GM21367 (cell line): Measurements from ENCODE around the gene NUP50.
"Not testable (repeated sequence)": the region's sequence is repeated elsewhere in the genome, so short reads cannot be mapped to it uniquely, and the experiment has no call there.

Experiments
- ATAC-seq: cut with Tn5 transposase; IDR thresholded peaks from one replicate; pipeline ENCODE4 v1.9.1; 2021; ENCODE audit not compliant: unreplicated experiment

NUP50 gene

DNA sequence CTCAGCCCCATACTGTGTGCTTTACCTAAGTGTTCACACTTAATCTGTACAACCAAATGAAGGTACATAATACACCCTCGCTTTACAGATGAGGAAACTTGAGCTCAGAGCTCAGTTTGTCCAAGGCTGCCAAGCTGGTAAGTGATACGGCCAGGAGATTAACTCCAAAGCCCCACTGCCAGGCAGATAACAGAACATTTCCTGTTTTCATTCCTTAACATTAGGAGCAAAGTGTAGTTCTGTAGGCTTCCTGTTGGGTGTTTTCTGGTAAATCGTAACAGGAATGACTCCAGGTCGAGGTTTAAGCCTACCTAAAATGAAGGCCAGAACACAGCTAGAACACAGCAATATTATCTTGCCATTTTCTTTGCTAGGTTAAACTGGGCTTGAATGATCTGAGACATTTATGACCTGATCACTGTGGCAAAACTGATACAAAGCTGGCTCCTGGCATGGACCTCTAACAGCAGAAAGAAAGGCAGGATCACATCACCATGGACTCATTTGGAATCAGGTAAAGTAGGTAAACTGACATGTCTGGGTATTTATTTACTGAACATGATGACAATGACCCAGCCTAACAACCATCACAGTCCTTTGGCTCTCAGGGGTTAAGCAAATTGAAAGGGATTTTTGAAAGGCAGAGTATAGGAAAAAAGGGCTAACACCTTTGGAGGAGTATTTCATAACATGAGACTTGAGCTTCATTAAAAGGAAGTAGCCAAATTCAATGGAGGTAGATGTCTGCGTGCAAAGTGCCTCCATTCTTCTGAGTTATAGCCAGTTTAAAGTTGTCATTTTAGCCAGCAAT lies 3.9 kb upstream of the NUP50 start:
- ATAC-seq, result no peak

DNA sequence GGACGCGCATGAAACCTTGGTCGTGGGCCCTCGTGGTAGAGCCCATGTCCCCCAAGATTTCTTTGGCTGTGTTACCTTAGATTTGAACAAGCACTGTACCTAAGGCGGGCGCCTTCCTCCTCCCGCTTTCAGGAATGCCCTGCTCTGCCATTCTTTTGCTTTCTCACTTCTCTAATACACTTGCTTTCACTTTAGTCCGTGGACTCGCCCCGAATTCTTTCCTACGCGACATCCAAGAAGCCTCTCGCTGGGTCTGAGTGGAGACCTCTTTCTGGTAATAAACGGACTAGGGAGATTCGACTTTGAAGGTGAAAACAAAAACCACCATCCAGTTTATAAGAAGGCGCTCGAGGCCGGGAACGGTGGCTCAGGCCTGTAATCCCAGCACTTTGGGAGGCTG lies 1.2 kb upstream of the NUP50 start:
- no peak for ATAC-seq

DNA sequence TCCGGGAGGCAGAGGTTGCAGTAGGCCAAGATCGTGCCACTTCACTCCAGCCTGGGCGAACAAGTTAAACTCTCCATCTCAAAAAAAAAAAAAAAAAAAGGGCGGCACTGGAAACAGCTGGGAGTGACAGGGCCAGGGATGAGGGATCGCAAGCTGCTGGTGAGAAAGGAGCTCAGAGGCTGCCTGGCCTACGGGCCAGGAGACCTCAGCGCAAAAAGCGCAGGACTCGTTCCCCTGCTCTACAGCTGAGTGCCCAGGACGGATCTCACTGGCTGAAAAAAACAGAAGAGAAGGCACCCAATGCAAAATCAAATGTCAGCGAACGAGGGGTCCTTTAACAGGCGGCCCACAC lies 650 bp upstream of the NUP50 start:
- ATAC-seq, result peak; percentile 11

DNA sequence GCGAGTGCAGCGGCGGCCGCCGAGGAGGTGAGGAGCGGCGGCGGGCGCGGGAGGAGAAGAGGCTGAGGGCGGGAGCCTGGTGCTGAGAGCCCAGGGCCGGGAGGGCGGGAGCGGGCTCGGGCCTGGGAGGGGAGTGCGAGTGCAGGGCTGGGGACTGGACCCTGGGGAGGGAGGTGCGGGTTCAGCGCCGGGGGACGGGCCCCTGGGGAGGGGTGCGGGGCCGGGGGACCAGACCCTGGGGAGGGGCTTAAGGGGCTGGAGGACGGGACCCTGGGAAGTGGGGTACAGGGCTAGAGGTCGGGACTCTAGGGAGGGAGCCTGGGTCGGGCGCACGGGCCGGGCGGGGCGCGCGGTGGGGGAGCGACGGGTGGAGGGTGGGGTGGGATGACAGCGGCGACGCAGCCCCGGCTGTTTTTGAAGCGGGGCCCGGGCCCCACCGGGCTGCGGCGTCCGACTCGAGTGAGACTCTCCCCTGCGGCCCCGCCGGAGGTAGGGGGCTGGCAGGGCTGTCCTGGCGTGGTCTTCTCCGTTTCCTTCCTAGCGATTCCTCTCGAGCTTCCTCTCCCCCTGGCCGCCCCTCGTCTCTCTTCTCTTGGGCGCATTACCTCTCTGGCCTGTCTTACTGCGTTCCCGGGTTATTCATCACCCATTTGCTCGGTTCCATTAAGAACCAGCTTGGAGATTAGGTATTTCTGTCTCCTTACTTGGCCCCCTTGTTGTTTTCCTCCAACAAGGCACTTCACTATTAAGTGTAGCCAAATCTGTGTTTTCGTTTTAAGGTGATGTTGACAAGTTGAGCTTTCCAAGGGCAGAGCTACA lies 754 bp downstream of the NUP50 start:
- ATAC-seq, result peak; percentile 15

DNA sequence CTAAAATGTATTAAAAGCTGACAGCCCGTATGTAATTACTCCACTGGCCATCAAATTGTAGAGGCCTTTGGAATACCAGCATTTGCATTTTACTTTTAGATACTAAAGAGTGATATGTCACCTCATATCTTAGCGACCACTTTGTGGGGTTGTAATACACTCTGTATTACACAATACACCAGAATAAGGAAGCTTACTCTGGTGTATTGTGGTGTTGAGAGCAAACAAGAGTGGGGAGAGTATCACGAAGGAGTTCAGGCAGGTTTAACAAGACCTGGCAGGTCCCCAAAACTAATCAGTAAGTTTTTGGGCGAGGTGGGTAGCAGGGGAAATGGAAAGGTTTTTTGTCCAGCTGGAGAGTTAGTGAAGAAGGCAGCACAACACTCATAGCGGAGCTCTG lies 3.2 kb downstream of the NUP50 start:
- ATAC-seq, result no peak

DNA sequence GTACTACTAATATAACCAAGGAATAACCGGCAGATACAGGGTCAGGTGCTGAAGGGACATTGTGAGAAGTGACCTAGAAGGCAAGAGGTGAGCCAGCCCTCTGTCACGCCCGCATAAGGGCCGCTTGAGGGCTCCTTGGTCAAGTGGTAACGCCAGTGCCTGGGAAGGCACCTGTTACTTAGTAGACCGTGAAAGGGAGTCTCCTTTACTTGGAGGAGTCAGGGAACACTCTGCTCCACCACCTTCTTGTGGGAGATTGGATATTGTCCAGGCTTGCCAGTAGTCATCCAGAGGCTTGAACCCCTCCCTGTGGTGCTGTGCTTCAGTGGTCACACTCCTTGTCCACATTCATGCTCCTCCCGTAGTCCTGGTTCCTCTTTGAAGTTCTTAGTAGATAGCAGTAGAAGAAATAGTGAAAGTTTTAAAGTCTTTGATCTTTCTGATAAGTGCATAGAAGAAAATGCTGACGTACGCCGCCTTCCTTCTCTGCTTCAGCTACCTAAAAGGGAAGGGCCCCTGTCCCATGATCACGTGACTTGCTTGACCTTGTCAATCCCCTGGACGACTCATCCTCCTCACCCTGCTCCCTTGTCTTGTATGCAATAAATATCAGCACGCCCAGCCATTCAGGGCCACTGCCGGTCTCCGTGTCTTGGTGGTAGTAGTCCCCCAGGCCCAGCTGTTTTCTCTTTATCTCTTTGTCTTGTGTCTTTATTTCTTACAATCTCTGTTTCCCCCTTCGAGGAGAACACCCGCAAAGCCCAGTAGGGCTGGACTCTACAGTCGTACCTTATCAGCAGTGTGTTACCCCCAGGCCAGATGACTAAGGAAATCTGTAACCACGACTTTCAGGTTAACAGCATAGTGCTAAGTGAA lies 6.1 kb downstream of the NUP50 start:
- no peak for ATAC-seq

DNA sequence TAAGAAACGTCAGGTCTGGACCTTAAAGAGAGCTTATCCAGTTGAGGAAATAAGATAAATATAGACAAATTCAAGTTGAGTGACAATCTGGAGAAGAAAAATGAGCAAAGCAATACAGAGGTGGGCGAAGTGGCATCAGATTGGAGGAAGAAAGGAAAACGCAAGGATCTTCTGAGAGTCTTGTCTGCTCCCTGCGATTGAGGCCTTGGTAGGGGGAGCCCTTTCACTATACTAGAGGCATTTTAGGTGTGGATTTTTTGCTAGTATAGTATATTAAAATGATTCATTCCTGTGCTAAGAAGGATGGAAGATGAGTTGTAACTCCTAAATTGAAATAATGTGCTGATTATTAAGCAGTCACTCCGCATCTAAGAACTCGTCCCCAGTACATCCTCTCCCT lies 8.1 kb downstream of the NUP50 start:
- ATAC-seq, result no peak

DNA sequence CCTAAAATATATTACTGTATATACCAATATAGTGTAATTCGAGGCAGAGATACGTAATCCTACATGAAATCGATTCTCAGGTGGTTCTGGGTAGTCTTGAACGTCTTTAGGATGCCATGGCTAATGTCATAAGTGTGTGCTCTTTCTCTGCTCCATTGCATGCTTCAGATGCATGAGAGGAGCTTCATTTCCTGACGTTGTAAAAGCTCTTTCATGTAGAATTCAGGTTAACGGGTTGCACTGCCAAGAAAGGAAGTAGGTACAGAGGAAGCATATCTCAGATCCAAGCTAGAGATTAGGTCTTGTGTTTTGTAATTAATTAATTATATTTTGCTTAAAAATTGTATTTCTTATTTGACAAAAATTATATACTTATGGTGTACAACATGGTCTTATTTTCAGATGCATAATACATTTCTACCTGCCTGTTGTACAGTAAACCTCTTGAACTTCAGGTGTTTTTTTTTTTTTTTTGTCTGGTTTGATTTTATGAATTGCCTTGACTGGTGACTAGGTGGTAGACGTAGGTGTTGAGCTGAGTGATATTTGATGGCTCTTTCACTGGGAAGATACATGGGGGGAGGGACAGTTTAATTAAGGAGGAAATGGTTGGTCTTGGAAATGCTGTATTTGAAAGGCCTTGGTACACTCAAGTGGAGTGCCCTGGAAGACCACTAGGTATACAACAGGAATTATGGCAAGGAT lies 9.3 kb downstream of the NUP50 start:
- ATAC-seq, result no peak

DNA sequence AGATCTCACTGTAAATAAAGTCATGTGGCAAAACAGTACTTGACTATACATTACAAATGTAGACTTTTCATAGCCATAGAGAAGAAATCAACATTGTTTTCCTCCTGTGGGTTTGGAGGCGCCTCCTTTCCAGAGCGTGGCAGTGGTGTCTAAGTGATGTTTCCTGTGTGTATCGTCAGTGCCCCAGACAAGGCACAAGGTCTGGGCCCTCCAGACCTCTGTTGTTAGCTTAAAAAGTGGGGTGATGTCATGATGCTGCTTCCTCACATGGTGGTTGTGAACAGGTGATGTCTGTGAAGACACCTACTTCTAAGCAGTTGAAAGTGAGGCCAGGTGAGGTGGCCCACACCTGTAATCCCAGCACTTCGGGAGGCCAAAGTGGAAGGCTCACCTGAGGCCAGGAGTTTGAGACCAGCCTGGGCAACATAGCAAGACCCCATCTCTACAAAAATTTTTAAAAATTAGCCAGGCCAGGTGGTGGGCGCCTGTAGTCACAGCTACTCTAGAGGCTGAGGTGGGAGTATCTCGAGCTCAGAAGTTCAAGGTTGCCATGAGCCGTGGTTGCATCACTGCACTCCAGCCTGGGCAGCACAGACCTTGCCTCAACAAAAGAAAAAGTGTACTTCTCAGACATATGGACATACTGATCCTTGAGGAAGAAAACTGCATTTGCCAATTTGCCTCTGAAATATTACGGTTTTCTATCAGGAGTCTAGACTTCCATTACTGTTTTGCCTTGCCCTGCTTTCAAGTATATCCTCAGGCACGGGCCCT lies 15.7 kb downstream of the NUP50 start:
- no peak for ATAC-seq

DNA sequence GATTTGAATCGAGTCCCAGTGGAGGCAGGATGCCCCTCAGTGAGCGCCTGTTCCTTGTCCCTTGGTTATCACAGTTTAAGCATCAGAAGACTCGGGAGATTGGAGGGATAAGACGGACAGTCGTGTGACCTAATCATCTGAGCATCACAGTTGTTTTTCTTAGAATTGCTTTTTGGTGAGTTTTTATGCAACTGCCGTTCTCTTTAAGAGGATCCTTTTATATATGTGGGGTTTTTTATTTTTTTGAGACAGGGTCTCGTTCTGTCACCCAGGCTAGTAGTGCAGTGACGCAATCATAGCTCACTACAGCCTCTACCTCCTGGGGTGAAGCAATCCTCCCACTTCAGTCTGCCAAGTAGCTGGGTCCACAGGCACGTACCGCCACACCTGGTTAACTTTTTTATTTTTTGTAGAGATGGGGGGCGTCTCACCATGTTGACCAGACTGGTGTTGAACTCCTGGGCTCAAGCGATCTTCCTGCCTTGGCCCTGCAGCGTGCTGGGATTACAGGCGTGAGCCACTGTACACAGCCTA lies 16.5 kb downstream of the NUP50 start:
- no peak for ATAC-seq

DNA sequence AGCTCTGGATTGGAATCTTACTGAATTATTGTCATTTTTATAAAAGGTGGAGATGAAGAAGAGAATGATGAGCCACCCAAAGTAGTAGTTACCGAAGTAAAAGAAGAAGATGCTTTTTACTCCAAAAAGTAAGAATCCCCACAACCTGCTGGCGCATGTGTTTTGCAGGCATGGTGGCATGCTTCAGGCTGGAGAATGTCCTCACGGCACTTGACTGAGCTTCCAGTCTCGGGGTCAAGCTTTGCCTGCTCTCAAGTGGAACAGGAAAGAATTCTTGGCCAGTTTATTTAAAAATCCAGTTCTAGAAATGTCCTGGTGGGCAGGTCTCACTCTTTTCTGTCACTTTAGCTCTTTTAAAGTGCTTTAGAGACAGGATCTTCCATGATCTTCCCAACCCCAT lies 17.5 kb downstream of the NUP50 start:
- no peak for ATAC-seq

DNA sequence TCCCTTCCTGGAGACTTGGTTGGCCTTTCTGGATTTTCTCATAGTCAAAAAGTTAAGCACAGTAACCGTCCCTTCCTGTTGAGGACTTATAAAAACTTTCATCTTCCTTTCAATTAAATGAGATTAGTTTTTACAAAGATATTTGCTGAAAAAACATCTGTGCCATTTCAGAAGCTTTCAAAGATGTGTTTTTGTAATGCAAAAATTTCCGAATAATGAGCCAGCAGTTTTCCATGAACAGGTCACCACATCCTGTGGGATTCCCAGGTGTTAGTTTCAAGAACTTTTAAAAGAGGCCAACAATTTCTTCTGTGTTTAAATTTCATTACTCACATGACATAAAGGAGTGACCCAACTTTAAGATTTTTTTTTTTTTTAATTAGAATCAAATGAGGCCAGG lies 18.0 kb downstream of the NUP50 start:
- no peak for ATAC-seq

DNA sequence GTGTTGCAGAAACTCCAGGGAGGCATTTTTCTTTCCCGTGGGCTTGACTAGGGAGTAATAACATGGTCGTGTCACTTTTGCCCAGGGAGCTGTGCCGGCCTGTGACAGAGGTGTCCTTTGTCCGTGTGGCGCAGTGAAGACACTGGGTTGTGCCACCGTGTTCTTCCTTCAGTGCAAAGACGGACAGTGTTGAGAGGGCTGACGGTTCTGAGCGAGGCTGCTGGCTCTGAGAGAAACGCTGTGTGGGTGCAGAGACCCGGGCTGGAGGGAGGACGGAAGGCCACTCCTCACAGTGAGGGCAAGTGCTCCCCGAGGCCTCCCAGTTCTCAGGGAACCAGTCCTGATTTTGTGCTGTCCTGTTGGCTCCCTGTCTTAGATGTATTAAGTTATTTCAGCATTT lies 20.2 kb downstream of the NUP50 start:
- no peak for ATAC-seq

DNA sequence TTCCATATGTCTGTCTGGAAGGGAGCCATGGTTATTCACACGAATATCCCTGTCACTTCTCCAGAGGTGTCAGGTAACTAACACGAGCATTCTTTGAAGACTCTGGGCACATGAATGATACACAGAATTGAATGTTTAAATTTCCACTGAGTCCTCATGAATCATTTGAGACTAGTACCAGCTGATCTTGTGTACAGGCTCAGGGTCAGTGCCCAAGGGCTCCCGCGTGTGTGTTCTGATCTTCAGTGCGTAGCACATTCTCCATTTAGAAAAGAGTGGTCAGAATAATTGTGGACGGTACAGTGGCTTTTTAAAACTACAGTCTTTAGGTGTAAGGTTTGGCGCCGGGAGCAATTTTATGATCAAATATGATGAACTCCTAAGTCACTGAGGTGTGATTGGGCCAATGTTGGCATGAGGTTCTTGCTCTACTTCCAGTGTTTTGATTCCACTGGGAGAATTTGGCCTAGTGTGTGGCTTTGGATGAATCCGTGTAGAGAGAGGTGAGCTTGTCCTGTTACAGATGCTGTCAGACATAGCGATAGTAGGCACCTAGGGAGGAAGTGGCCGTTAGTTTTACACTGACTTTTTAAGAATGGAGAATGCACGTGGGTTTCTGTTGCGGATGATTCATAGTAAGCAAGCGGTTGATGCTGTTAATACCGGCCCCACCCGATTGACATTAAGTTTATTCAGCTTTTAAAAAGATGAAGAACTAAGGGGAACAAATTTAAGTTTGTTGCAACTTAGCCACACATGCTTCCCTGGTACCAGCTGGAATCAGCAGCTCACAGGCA lies 22.2 kb downstream of the NUP50 start:
- ATAC-seq, result no peak

DNA sequence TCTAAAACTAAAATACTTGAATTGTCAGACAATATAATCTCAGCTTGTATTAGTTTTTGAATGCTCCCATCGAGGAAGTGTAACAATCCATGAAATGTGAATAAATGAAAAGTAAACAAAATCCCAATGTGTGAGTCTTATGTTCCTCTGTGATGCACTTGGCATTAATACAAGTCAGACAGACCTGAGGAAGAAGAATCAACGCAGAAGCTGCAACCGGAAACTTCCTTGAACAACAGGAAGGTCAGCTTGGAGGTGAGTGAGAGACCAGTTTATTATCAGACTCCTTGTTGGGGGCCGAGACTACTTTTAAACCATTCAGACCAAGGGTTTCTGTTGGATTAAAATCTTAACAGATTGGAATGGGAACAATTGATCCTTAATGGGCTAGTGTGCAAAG lies 24.2 kb downstream of the NUP50 start:
- ATAC-seq, result no peak

DNA sequence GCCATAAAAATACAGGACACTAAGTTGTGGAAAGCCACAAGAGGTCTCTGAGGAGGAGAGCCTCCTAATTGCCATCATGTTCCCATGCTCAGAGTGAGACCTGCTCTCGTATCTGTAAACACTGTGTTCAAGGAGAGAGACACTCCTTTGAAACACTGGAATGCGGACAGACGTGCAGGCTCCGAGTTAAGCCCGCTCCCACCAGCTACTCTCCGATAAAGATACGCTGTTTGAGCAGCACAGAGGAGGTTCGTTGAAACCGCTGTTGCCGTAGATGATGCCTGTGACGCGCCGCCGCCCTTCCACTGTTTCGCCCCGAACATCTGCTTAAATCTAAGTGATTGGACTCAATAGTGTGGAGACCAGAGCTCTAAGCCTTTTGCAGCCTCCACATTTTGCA lies 25.1 kb downstream of the NUP50 start:
- ATAC-seq, result no peak

DNA sequence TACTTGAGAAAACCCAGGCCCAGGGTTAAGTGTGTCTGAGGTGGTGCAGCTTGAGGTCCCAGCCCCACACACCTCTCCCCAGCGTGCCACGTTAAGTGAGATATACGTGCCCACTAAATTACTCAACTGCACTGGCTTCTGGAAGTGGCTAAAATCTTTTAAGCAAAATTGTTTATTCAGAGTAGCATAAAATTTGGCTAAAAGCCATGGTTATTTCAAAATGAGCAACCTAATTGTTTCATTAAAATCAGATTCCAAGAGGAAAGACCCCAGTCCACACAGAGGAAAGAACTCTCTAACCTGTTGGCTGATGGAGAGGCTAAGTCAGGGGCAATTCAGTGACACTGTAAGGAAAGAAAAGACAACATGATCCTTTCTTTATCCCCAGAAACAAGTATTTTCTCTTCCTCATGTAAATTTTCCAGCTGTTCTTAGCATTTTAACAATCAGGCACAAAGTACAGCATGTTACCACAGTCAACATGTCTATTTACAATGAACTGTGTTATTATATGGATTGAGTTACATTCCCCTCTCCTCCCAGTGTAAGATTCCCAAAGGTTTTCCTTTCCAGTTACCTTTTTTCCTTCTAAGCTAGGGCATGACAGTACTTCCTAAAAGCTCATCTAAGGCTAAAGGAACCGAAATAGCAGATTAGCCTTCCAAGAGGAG lies 26.6 kb downstream of the NUP50 start:
- no peak for ATAC-seq

DNA sequence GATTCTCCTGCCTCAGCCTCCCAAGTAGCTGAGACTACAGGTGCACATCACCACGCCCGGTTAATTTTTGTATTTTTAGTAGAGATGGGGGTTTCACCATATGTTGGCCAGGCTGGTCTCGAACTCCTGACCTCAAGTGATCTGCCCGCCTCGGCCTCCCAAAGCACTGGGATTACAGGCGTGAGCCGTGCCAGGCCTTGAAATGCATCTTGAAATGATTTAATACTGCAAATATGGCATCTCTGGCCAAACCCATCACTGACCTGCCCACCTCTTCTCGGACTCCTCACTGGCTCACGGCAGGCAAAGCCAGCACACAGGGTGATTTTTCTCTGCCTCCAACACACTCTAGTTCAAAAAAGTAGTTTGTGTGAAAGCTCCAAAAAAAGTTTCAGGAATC lies 28.0 kb downstream of the NUP50 start:
- not testable (repeated sequence) for ATAC-seq
